Fibroblast of skin of left biceps (primary cell): ENCODE results near the gene POLR3GL.

ENCODE experiments used
- DNase-seq, 2 experiments: peaks; one replicate each; pipeline ENCODE4 v3.0.0-alpha.2; 2013; ENCODE audit warnings: low read depth in 2 of 2

Gene POLR3GL

DNA sequence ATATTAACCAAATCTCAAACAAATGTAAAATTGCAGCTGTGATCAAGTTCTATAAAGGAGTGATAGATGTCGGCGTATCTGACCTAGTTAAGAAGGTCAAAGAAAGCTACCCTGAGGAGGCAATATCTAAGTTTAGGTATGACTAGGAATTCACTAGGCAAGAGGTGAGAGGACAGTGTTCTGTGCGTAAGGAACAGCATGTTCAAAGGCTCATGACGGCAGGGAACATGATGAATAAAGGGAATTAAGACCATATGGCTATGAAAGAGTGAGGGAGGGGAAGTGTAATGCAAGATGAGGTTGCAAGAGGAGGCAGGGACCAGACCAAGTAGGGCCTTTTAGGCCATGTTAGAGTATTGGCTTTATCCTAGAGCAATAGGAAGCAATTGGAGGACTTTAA lies 15.3 kb upstream of the POLR3GL start:
- DNase-seq = no peak

GRCh38 chr1:145951526-145951925 lies 13.0 kb upstream of the POLR3GL start:
- DNase-seq = no peak

DNA sequence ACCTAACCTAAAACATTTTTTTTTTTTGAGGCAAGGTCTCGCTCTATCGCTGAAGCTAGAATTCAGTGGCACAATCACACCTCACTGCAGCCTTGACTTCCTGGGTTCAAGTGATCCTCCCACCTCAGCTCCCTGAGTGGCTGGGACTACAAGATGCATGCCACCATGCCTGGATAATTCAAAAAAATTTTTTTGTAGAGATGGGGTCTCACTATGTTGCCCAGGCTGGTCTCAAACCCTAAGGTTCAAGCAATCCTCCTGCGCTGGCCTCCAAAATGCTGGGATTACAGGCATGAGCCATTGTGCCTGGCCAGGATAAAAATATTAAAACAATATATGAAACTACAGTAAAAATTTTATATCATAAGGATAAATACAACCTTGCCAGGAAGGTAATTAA lies 11.6 kb upstream of the POLR3GL start:
- no peak for DNase-seq

- no peak for DNase-seq
Observed at GRCh38 chr1:145953861-145954260, 10.6 kb upstream of the POLR3GL start.

DNA sequence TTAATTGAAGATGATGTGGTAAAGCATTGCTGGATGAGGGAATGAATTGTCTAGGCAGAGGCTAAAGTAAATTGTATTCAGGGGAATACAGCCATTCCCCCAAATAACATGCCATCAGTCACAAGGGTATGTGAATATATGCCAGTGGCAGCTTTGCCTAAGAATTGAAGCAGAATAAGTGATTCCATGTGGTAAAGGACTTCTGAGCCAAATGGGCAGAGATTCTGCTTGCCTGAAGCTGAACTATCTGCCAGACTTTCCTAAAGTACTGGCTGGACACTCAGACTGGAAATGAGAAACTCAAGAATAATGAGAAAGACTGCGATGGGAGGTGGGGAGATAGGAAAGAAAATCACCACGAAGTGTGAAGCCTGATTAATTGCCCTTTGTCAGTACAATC lies 9.1 kb upstream of the POLR3GL start:
- DNase-seq = no peak

DNA sequence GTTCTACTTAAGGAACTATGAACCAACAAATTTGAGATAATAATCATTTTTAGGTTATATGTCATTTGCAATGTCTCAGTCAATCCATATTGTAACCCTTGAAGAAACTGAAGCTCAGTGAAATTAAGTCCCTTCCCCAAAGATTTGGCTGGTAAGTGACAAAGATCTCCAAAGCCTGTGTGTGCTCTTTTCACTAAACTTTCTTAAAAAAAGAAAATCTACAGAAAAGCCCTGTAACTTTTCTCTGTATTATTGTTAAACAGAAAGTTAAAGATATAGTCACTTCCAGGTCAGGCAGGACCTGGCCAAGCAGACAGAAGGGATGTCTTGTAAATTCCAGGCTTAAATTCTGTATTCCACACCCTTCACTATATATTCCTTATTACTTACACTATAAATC lies 8.1 kb upstream of the POLR3GL start:
- no peak for DNase-seq

GRCh38 chr1:145956781-145957442 lies 7.6 kb upstream of the POLR3GL start:
- no peak for DNase-seq

GRCh38 chr1:145957443-145958319 lies 6.8 kb upstream of the POLR3GL start, which contains the start of gene LIX1L:
Gene LIX1L (minus strand): TSS chr1:145958017. CDS start chr1:145957927, 90 bp downstream.
- peak; percentile 90 to 91 for DNase-seq

DNA sequence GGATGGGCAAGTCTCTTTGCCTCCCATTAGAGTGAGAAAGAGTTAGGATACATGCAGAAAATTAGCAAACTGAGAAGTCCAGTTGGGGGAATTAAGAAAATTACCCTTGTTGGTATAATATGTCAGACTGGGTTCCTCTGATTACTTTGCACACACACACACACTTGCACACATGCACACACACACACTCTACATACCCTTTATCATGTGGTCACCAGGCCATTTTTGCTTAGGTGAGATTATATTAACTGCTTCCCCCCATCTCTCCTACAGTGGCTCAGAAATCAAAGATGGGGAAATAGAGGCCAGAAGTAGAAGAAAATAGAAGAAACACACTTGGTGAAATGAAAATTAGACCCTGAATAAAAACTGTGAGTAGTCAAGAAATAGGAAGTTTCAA lies 5.8 kb upstream of the POLR3GL start:
- no peak for DNase-seq

- no peak for DNase-seq
Observed at GRCh38 chr1:145959333-145959732, 5.2 kb upstream of the POLR3GL start.

GRCh38 chr1:145959957-145960467 lies 4.5 kb upstream of the POLR3GL start:
- no peak for DNase-seq

- no peak for DNase-seq
Observed at GRCh38 chr1:145960468-145961108, 3.9 kb upstream of the POLR3GL start.

GRCh38 chr1:145961109-145961424 lies 3.4 kb upstream of the POLR3GL start:
- DNase-seq = no peak

- DNase-seq = no peak
Observed at GRCh38 chr1:145961425-145962156, 2.9 kb upstream of the POLR3GL start.

- no peak for DNase-seq
Observed at GRCh38 chr1:145962157-145963102, 2.1 kb upstream of the POLR3GL start.

- DNase-seq = no peak
Observed at GRCh38 chr1:145963265-145964019, 1.0 kb upstream of the POLR3GL start.

DNA sequence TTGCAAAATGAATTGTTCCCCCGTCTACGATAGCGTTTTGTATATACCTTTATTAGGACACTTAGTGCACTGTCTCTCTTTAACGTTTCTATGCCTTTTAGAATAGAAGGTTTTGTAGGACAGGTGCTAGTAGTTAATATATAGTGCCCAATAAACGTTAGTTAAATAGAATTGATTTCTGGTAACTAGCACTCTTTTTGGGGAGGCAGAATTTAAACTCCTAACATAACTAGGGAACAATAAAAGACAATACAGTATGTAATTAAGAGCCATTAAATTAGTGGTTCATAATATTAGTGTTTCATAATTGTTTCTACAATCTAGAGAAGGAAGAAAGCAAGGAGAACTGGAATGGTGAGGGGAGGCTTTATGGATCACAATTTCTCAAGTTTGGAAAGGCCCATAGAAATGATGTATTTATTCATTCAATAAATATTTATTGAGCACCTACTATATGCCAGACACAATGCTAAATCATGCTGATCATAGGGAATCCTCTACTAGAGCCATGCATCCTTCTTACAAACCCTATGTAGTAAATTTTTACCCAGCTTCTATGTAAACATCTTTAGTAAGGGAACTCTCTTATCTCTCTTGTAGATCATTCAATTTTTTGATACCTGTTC lies 742 bp downstream of the POLR3GL start:
- DNase-seq = no peak

DNA sequence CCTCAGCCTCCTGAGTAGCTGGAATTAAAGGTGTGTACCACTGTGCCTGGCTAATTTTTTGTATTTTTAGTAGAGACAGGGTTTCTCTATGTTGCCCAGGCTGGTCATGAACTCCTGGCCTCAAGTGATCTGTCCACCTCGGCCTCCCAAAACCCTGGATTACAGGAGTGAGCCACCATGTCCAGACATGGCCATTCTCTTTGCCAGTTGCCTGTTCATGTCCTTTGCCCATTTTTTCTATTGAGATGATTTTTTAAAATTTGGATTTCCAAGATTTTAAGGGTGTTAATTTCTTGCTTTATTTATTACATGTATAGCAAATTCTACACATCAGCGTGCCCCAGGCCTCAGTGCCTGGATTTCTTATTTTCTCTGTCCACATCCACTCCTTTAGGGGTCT lies 2.8 kb downstream of the POLR3GL start:
- no peak for DNase-seq

- DNase-seq = no peak
Observed at GRCh38 chr1:145972580-145972979, 8.1 kb downstream of the POLR3GL start.

- no peak for DNase-seq
Observed at GRCh38 chr1:145974721-145975120, 10.2 kb downstream of the POLR3GL start.
